Uterus (tissue), 4 donors: ENCODE results near the gene IGFL3. TPM values are rescaled to one million over a fixed set of nuclear protein-coding genes. Genes with fewer than 3 reads are reported as not detected.

Source experiments
- DNase-seq, 2 donors: peaks; one replicate each; pipeline ENCODE4 v3.0.0-alpha.2; 2019 to 2020
- H3K27ac ChIP-seq, 2 donors: fragments of 200-600 bp; sonication (generic); 1 replicate in 1 of 2; 2 replicates in 1 of 2; pipeline ENCODE4 v1.5.1; 2016 to 2018
- H3K27me3 ChIP-seq, 2 donors: fragments of 200-600 bp; sonication (generic); one replicate each; pipeline ENCODE4 v1.5.1; 2018 to 2019; ENCODE audit warnings: control low read depth in 1 of 2
- H3K36me3 ChIP-seq, 2 donors: fragments of 200-600 bp; sonication (generic); one replicate each; pipeline ENCODE4 v1.5.1; 2019; ENCODE audit warnings: control low read depth in 1 of 2
- H3K4me1 ChIP-seq, 2 donors: fragments of 200-600 bp; sonication (generic); one replicate each; pipeline ENCODE4 v1.5.1; 2018 to 2019; ENCODE audit warnings: control low read depth in 1 of 2
- H3K4me3 ChIP-seq, 2 donors: fragments of 200-600 bp; sonication (generic); 1 replicate in 1 of 2; 2 replicates in 1 of 2; pipeline ENCODE4 v1.5.1; 2018 to 2019; ENCODE audit warnings: mild to moderate bottlenecking in 1 of 2
- H3K9me3 ChIP-seq, 2 donors: fragments of 200-600 bp; sonication (generic); one replicate each; pipeline ENCODE4 v1.5.1; 2019; ENCODE audit warnings: control low read depth in 1 of 2
- CTCF ChIP-seq, 4 experiments: fragments of 200-600 bp in 2 of 4; fragments of 450-650 bp in 2 of 4; sonication (generic) in 2 of 4; IDR thresholded peaks; one replicate each; pipeline ENCODE4 v1.5.1; 2016 to 2019; ENCODE audit warnings: antibody characterized with exemption in 4 of 4, mild to moderate bottlenecking in 2 of 4, moderate library complexity in 1 of 4
- POLR2A ChIP-seq, 2 donors: fragments of 450-650 bp; IDR thresholded peaks; one replicate each; pipeline ENCODE4 v1.6.1; 2016; ENCODE audit warnings: antibody characterized with exemption in 2 of 2, mild to moderate bottlenecking in 1 of 2, moderate library complexity in 1 of 2
- intact Hi-C: fragments of 100-400 bp; cut with DNase I; formaldehyde crosslinking; loops from one replicate; pipeline ENCODE4 v1.15.1; 2023; ENCODE audit warnings: low total_unique reads
- total RNA-seq, 4 donors: library from RNA; depleted of rRNA in 3 of 4; stranded (reverse); fragments of >200 nt in 3 of 4; gene quantifications; one replicate each; pipeline versions ENCODE4 v1.1.0 to v1.2.4, GENCODE V29; 2014 to 2023
- donor health status: DM: yes; HTN: yes; CAD: no.

IGFL3 gene
- total RNA-seq, 4 donors from 2014 or later: not detected

- H3K4me3 ChIP-seq: no peak overlapping the region
- no peaks in the 10 kb centered on the region for H3K9me3 ChIP-seq
- peak overlapping the region; percentile 41 to 72 for H3K27ac ChIP-seq
- H3K36me3 ChIP-seq: no peaks in the 10 kb centered on the region
- no peak for DNase-seq
- no peaks in the 10 kb centered on the region for H3K27me3 ChIP-seq
- TF ChIP-seq CTCF (IDR thresholded peaks at IDR 0.05): no peak
- TF ChIP-seq POLR2A (IDR thresholded peaks at IDR 0.05): no peak
- intact Hi-C loops: no loop called here
- H3K4me1 ChIP-seq: peaks cover 0 to 3% of the 10 kb centered on the region in 2 donors
Observed at GRCh38 chr19:46125447-46125846, 959 bp upstream of the IGFL3 start.

GRCh38 chr19:46118136-46118535 lies 6.4 kb downstream of the IGFL3 start:
- Histone ChIP-seq H3K4me1 (no peaks in the 10 kb centered on the region), H3K27me3 (no peaks in the 10 kb centered on the region), H3K9me3 (no peaks in the 10 kb centered on the region), H3K4me3 (no peak overlapping the region), H3K27ac (peak overlapping the region; percentile 46 to 52), H3K36me3 (no peaks in the 10 kb centered on the region)
- no peak for DNase-seq
- TF ChIP-seq POLR2A (IDR thresholded peaks at IDR 0.05) (no peak), CTCF (IDR thresholded peaks at IDR 0.05) (no peak)
- intact Hi-C loops: no loop called here

GRCh38 chr19:46116121-46116520 lies 8.4 kb downstream of the IGFL3 start:
- Histone ChIP-seq H3K36me3 (no peaks in the 10 kb centered on the region), H3K9me3 (no peaks in the 10 kb centered on the region), H3K4me1 (no peaks in the 10 kb centered on the region), H3K27me3 (no peaks in the 10 kb centered on the region), H3K4me3 (no peak overlapping the region), H3K27ac (peak overlapping the region; percentile 53 to 74)
- DNase-seq: no peak
- TF ChIP-seq CTCF (IDR thresholded peaks at IDR 0.05): no peak
- no peak for TF ChIP-seq POLR2A (IDR thresholded peaks at IDR 0.05)
- intact Hi-C loops: no loop called here

GRCh38 chr19:46115396-46116106 lies 8.9 kb downstream of the IGFL3 start:
- H3K27ac ChIP-seq: peak overlapping the region; percentile 53 to 74
- H3K36me3 ChIP-seq: no peaks in the 10 kb centered on the region
- no peaks in the 10 kb centered on the region for H3K9me3 ChIP-seq
- H3K27me3 ChIP-seq: no peaks in the 10 kb centered on the region
- no peak for TF ChIP-seq POLR2A (IDR thresholded peaks at IDR 0.05)
- TF ChIP-seq CTCF (IDR thresholded peaks at IDR 0.05): no peak
- no peaks in the 10 kb centered on the region for H3K4me1 ChIP-seq
- peak; percentile 26 to 50 for DNase-seq
- H3K4me3 ChIP-seq: no peak overlapping the region
- intact Hi-C loops: no loop called here

- no peak for DNase-seq
- TF ChIP-seq CTCF (IDR thresholded peaks at IDR 0.05) (no peak), POLR2A (IDR thresholded peaks at IDR 0.05) (no peak)
- Histone ChIP-seq H3K4me3 (no peak overlapping the region), H3K27me3 (no peaks in the 10 kb centered on the region), H3K4me1 (no peaks in the 10 kb centered on the region), H3K9me3 (no peaks in the 10 kb centered on the region), H3K36me3 (no peaks in the 10 kb centered on the region), H3K27ac (peak overlapping the region; percentile 53 to 74)
- intact Hi-C loops: no loop called here
Observed at GRCh38 chr19:46113726-46114125, 10.8 kb downstream of the IGFL3 start.
